Measurements from ENCODE around the gene CTLA4. TPM values are rescaled to one million over a fixed set of nuclear protein-coding genes. Genes with fewer than 3 reads are reported as not detected.

Gene CTLA4
- total RNA-seq, 2 experiments from 2014 or later: not detected

DNA sequence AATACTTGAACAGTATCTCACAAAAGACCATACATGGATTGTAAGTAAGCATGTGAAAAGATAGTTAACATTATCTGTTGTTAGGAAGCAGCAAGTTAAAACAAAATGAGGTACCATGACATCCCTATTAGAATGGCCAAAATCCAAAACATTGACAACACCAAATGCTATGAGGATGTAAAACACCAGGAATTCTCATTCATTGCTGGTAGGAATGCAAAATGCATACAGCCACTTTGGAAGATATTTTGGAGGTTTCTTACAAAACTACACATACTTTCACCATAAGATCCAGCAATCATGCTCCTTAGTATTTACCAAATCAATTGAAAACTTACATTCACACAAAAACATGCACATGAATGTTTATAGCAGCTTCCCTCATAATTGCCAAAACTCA, 38.1 kb downstream of the CTLA4 start:
- ChIA-PET POLR2A (no interaction called here), CTCF (ENCODE audit: unreplicated experiment) (no interaction called here)
- H3K9me2 ChIP-seq (ENCODE audit: insufficient read depth, low read length): no peaks in the 10 kb centered on the region
- H4K20me1 ChIP-seq (ENCODE audit: insufficient read depth, low read length): no peaks in the 10 kb centered on the region
- no peak for DNase-seq (ENCODE audit: low spot score)
- no peak overlapping the region for H3K4me2 ChIP-seq (ENCODE audit: low read length)
- H3K4me1 ChIP-seq (ENCODE audit: insufficient read depth, low read length, poor library complexity, severe bottlenecking): peaks cover 6% of the 10 kb centered on the region
- TF ChIP-seq EZH2phosphoT487 (IDR thresholded peaks at IDR 0.05; ENCODE audit: borderline replicate concordance, low read depth, low read length): no peak
- TF ChIP-seq, protein P1, sequence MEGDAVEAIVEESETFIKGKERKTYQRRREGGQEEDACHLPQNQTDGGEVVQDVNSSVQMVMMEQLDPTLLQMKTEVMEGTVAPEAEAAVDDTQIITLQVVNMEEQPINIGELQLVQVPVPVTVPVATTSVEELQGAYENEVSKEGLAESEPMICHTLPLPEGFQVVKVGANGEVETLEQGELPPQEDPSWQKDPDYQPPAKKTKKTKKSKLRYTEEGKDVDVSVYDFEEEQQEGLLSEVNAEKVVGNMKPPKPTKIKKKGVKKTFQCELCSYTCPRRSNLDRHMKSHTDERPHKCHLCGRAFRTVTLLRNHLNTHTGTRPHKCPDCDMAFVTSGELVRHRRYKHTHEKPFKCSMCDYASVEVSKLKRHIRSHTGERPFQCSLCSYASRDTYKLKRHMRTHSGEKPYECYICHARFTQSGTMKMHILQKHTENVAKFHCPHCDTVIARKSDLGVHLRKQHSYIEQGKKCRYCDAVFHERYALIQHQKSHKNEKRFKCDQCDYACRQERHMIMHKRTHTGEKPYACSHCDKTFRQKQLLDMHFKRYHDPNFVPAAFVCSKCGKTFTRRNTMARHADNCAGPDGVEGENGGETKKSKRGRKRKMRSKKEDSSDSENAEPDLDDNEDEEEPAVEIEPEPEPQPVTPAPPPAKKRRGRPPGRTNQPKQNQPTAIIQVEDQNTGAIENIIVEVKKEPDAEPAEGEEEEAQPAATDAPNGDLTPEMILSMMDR (conservative IDR thresholded peaks at IDR 0.05; ENCODE audit: low read length): no peak
- no peaks in the 10 kb centered on the region for H3K79me2 ChIP-seq (ENCODE audit: insufficient read depth, low read depth, low read length)
- no peak overlapping the region for H3K4me3 ChIP-seq (ENCODE audit: low read depth, low read length, poor library complexity, severe bottlenecking)
- no peak overlapping the region for H2AFZ ChIP-seq (ENCODE audit: low read length)
- no TSS peak for BruUV-seq (replicated peaks)
- H3K36me3 ChIP-seq (ENCODE audit: insufficient read depth, low read length): no peaks in the 10 kb centered on the region
- peaks cover 20% of the 10 kb centered on the region for H3K9me3 ChIP-seq (ENCODE audit: low read length)
- intact Hi-C loops (cut with micrococcal nuclease; ENCODE audit: unreplicated experiment): loop anchor here (5.0 kb wide), 1 partner anchor 253 kb away; no protein-coding TSS in a partner anchor
- H3K27ac ChIP-seq (ENCODE audit: low read depth, low read length, poor library complexity, severe bottlenecking): no peak overlapping the region

DNA sequence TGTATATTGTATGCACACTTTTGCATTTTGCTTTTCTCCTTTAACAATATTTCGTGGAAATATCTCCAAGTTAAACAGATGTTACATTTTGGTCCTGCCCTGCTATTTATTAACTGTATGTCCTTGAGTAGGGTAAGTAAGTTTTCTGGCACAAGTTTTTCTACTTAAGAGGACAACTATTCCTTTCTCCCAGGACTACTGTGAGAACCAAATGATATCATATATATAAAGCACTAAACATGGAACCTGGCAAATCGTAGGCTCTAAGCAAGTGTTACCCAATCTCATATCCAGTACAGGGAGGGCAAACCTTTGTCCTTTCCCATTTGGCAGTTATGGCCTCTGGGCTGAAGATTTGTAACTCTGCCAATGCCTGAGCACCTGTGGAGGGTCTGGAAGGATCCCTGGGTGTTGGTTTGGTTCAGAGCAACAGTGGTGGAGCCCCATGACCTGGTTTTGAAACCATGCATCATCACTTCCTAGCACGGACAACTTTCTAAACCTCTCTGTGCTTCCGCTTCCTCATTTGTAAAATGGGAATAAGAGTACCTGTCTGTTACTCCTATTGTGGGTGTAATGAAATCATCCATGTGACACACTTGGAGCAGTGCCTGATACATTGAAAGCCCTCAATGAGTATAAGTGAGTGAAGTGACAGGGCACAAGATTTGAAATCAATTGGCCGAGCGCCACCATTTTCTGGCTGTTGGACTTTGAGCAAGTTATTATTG, 40.7 kb downstream of the CTLA4 start:
- peaks cover 6% of the 10 kb centered on the region for H3K4me1 ChIP-seq (ENCODE audit: insufficient read depth, low read length, poor library complexity, severe bottlenecking)
- no peaks in the 10 kb centered on the region for H3K79me2 ChIP-seq (ENCODE audit: insufficient read depth, low read depth, low read length)
- H3K27ac ChIP-seq (ENCODE audit: low read depth, low read length, poor library complexity, severe bottlenecking): no peak overlapping the region
- no TSS peak for BruUV-seq (replicated peaks)
- TF ChIP-seq, protein P1 (conservative IDR thresholded peaks at IDR 0.05; ENCODE audit: low read length): no peak
- TF ChIP-seq EZH2phosphoT487 (IDR thresholded peaks at IDR 0.05; ENCODE audit: borderline replicate concordance, low read depth, low read length): no peak
- H3K9me3 ChIP-seq (ENCODE audit: low read length): no peaks in the 10 kb centered on the region
- intact Hi-C loops (cut with micrococcal nuclease; ENCODE audit: unreplicated experiment): loop anchor here (2.0 to 5.0 kb wide), 2 partner anchors 256 to 423 kb away; no protein-coding TSS in a partner anchor
- H3K4me2 ChIP-seq (ENCODE audit: low read length): no peak overlapping the region
- H3K36me3 ChIP-seq (ENCODE audit: insufficient read depth, low read length): no peaks in the 10 kb centered on the region
- no peak for DNase-seq (ENCODE audit: low spot score)
- ChIA-PET POLR2A (no interaction called here), CTCF (ENCODE audit: unreplicated experiment) (no interaction called here)
- H3K4me3 ChIP-seq (ENCODE audit: low read depth, low read length, poor library complexity, severe bottlenecking): no peak overlapping the region
- H3K9me2 ChIP-seq (ENCODE audit: insufficient read depth, low read length): no peaks in the 10 kb centered on the region
- no peaks in the 10 kb centered on the region for H4K20me1 ChIP-seq (ENCODE audit: insufficient read depth, low read length)
- H2AFZ ChIP-seq (ENCODE audit: low read length): no peak overlapping the region

DNA sequence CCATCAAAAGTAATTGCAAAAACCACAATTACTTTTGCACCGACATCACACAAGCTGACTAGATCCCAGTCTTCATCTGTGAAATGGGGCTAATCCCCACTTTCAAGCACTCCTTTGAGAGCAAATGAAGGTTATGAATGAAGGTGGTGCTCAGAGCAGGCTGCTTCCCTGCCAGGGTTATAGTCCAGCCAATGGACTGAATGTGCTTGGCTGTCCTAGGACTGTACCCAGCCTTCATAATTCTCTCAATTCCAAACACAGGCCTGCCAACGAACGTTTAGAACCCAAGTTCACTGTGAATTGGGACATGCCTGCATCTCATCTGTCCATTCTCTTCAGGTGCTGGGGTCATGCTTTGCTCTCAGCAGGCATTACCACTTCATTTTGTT, 41.2 kb downstream of the CTLA4 start:
- Histone ChIP-seq H3K4me1 (ENCODE audit: insufficient read depth, low read length, poor library complexity, severe bottlenecking) (peaks cover 6% of the 10 kb centered on the region), H3K4me2 (ENCODE audit: low read length) (no peak overlapping the region), H4K20me1 (ENCODE audit: insufficient read depth, low read length) (no peaks in the 10 kb centered on the region), H3K27ac (ENCODE audit: low read depth, low read length, poor library complexity, severe bottlenecking) (no peak overlapping the region), H3K9me2 (ENCODE audit: insufficient read depth, low read length) (no peaks in the 10 kb centered on the region), H3K36me3 (ENCODE audit: insufficient read depth, low read length) (no peaks in the 10 kb centered on the region), H2AFZ (ENCODE audit: low read length) (no peak overlapping the region), H3K79me2 (ENCODE audit: insufficient read depth, low read depth, low read length) (no peaks in the 10 kb centered on the region), H3K9me3 (ENCODE audit: low read length) (no peaks in the 10 kb centered on the region), H3K4me3 (ENCODE audit: low read depth, low read length, poor library complexity, severe bottlenecking) (no peak overlapping the region)
- DNase-seq (ENCODE audit: low spot score): no peak
- no peak for TF ChIP-seq EZH2phosphoT487 (IDR thresholded peaks at IDR 0.05; ENCODE audit: borderline replicate concordance, low read depth, low read length)
- TF ChIP-seq, protein P1 (conservative IDR thresholded peaks at IDR 0.05; ENCODE audit: low read length): no peak
- ChIA-PET POLR2A (no interaction called here), CTCF (ENCODE audit: unreplicated experiment) (interaction anchor here (1.0 kb wide), 1 partner anchor 37 kb away, joined by 3 read pairs; no protein-coding TSS in a partner anchor)
- no TSS peak for BruUV-seq (replicated peaks)
- intact Hi-C loops (cut with micrococcal nuclease; ENCODE audit: unreplicated experiment): loop anchor here (1.0 to 5.0 kb wide), 3 partner anchors 93 to 424 kb away; no protein-coding TSS in a partner anchor

All from OCI-LY7 (cell line).